K562 (cell line): Measurements from ENCODE around the gene BACE1.

ENCODE experiments used
- CHCHD3 ChIP-seq: fragments of 250-450 bp; sonication (Bioruptor Pico); IDR thresholded peaks from 2 replicates; pipeline ENCODE4 v2.1.2; 2022; ENCODE audit warnings: mild to moderate bottlenecking
- KLF16 ChIP-seq: IDR thresholded peaks from 2 replicates; pipeline ENCODE4 v1.6.1; 2016; ENCODE audit warnings: antibody characterized with exemption
- MAZ ChIP-seq, 2 experiments: fragments of 450-650 bp in 1 of 2; sonication (generic) in 1 of 2; formaldehyde crosslinking; IDR thresholded peaks in 1 of 2; conservative IDR thresholded peaks in 1 of 2; 2 replicates each; pipeline versions ENCODE4 v1.4.0 to v1.5.0; 2020; ENCODE audit warnings: mild to moderate bottlenecking in 1 of 2, missing genetic modification reagents in 1 of 2
- PHF21A ChIP-seq: fragments of 450-650 bp; IDR thresholded peaks from 2 replicates; pipeline ENCODE4 v1.6.1; 2017; ENCODE audit warnings: low read depth, borderline replicate concordance
- POLR2A ChIP-seq: fragments of 450-650 bp; conservative IDR thresholded peaks from 2 replicates; pipeline ENCODE4 v1.6.1; 2016
- REST ChIP-seq, 2 experiments: fragments of 450-650 bp; formaldehyde crosslinking in 1 of 2; IDR thresholded peaks; 2 replicates each; pipeline versions ENCODE4 v1.4.0 to v1.6.1; 2014 to 2020; ENCODE audit warnings: mild to moderate bottlenecking in 2 of 2, borderline replicate concordance in 1 of 2, low read depth in 1 of 2
- RNF2 ChIP-seq: sonication (generic); IDR thresholded peaks from 2 replicates; pipeline ENCODE4 v1.6.1; 2016
- XRCC4 ChIP-seq: IDR thresholded peaks from one replicate; pipeline ENCODE4 v1.6.1; 2011; ENCODE audit not compliant: insufficient read depth, insufficient read length; ENCODE audit errors: extremely low read depth
- ZFP1 ChIP-seq: fragments of 450-650 bp; formaldehyde crosslinking; IDR thresholded peaks from 2 replicates; pipeline ENCODE4 v1.4.0; 2020; ENCODE audit warnings: mild to moderate bottlenecking, mixed read lengths

DNA sequence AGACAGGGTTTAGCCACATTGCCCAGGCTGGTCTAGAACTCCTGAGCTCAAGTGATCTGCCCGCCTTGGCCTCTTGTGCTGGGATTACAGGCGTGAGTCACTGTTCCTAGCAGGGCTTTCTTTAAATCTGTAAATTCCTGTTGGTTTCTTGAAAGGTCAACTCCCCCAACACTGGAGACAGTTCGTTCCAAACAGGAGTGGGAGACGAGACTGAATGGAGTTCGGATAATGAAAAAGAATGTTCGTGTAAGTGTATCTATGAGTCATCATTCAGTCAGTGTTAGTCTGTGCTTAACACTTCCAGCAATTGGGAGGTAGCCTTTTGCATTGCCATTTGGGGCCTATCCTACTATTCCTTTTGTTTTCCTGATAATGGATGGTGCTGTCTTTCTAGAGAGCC lies 34.9 kb downstream of the BACE1 start:
- TF ChIP-seq XRCC4, result no peak
- no peak for TF ChIP-seq PHF21A
- no peak for TF ChIP-seq KLF16
- no peak for TF ChIP-seq CHCHD3 (CRISPR knock-in tag)
- no peak for TF ChIP-seq RNF2
- no peak for TF ChIP-seq ZFP1 (CRISPR knock-in tag)
- no peak for TF ChIP-seq POLR2A
- TF ChIP-seq MAZ (CRISPR knock-in tag; conservative IDR thresholded peaks at IDR 0.05 in 1 of 2, IDR thresholded peaks at IDR 0.05 in 1 of 2), result no peak
- TF ChIP-seq REST (IDR thresholded peaks at IDR 0.05; ENCODE audit: borderline replicate concordance), result no peak
- no peak for TF ChIP-seq REST (CRISPR knock-in tag; IDR thresholded peaks at IDR 0.05; ENCODE audit: low read depth)
